Transverse colon (tissue), 4 donors: ENCODE measurements around the gene PPP1R13B. TPM values are rescaled to one million over a fixed set of nuclear protein-coding genes. Genes with fewer than 3 reads are reported as not detected.
"Not testable (repeated sequence)": the region's sequence is repeated elsewhere in the genome, so short reads cannot be mapped to it uniquely, and the experiment has no call there.

Experiments used
- DNase-seq: peaks from one replicate; pipeline ENCODE4 v3.0.0-alpha.2; 2019
- H3K27ac ChIP-seq, 4 donors: fragments of 200-600 bp; sonication (generic); 2 replicates each; pipeline ENCODE4 v1.5.1; 2016 to 2018; ENCODE audit warnings: inconsistent platforms in 4 of 4
- H3K27me3 ChIP-seq: fragments of 200-600 bp; sonication (generic); 2 replicates; pipeline ENCODE4 v1.5.1; 2017; ENCODE audit warnings: inconsistent platforms
- H3K36me3 ChIP-seq, 4 donors: fragments of 200-600 bp; sonication (generic); 2 replicates each; pipeline ENCODE4 v1.5.1; 2017 to 2019; ENCODE audit warnings: inconsistent platforms in 4 of 4
- H3K4me1 ChIP-seq, 4 donors: fragments of 200-600 bp; sonication (generic); 2 replicates each; pipeline ENCODE4 v1.5.1; 2017 to 2020; ENCODE audit warnings: inconsistent platforms in 4 of 4
- H3K4me3 ChIP-seq, 4 donors: fragments of 200-600 bp; sonication (generic); 1 replicate in 1 of 4; 2 replicates in 3 of 4; pipeline versions ENCODE4 v1.5.1 to v1.6.1; 2017 to 2019; ENCODE audit warnings: inconsistent platforms in 4 of 4
- H3K9me3 ChIP-seq, 2 donors: fragments of 200-600 bp; sonication (generic); 2 replicates each; pipeline ENCODE4 v1.5.1; 2017 to 2019; ENCODE audit warnings: inconsistent platforms in 2 of 2
- CTCF ChIP-seq, 5 experiments: fragments of 200-600 bp in 3 of 5; fragments of 450-650 bp in 2 of 5; sonication (generic) in 3 of 5; IDR thresholded peaks; 1 replicate in 2 of 5; 2 replicates in 3 of 5; pipeline ENCODE4 v1.5.1; 2016 to 2017; ENCODE audit warnings: antibody characterized with exemption in 5 of 5, inconsistent platforms in 3 of 5, mild to moderate bottlenecking in 2 of 5, moderate library complexity in 1 of 5
- EP300 ChIP-seq: sonication (generic); formaldehyde crosslinking; IDR thresholded peaks from one replicate; pipeline ENCODE4 v1.6.1; 2017; ENCODE audit warnings: antibody characterized with exemption, low read depth
- POLR2A ChIP-seq: fragments of 450-650 bp; IDR thresholded peaks from one replicate; pipeline ENCODE4 v1.6.1; 2016; ENCODE audit warnings: antibody characterized with exemption, mild to moderate bottlenecking, moderate library complexity
- POLR2AphosphoS5 ChIP-seq, 3 donors: sonication (generic); formaldehyde crosslinking; IDR thresholded peaks; one replicate each; pipeline ENCODE4 v1.6.1; 2016; ENCODE audit warnings: antibody characterized with exemption in 3 of 3
- WGBS, 2 donors: methylation state at CpG; one replicate each; pipeline ENCODE4 v1.1.5; 2018; ENCODE audit warnings: low coverage in 1 of 2; 5-methylcytosine and 5-hydroxymethylcytosine counted together
- in situ Hi-C, 4 donors: fragments of 200-750 bp; cut with MboI; loops; one replicate each; pipeline versions ENCODE4 v1.15.0 to v1.15.1; 2017; ENCODE audit warnings: low sequenced_read_pairs in 3 of 4, low pct_ligation_motif_present in 1 of 4, low pct_unique_long_range_greater_than_20kb in 1 of 4
- intact Hi-C: fragments of 100-400 bp; cut with DNase I; formaldehyde crosslinking; loops from one replicate; pipeline ENCODE4 v1.15.1; 2023; ENCODE audit warnings: low total_unique reads
- total RNA-seq, 4 donors: library from RNA; depleted of rRNA; stranded (reverse); fragments of >200 nt; gene quantifications; one replicate each; pipeline ENCODE4 v1.1.0, GENCODE V29; 2016

PPP1R13B gene
- total RNA-seq, 4 donors from 2014 or later = 31.0 to 109 (median 42.0) TPM

- DNase-seq = peak; percentile 58
- WGBS, 2 donors = 39 to 41% methylated on average over 7 to 38 of the region's 57 CpGs
- Histone ChIP-seq H3K27me3 (no peaks in the 10 kb centered on the region), H3K36me3 (no peaks in the 10 kb centered on the region), H3K4me3 (peak overlapping the region; percentile 56 to 89 (median 81)), H3K4me1 (peaks cover 7 to 21% (median 18%) of the 10 kb centered on the region in 4 donors), H3K9me3 (no peaks in the 10 kb centered on the region), H3K27ac (peak overlapping the region; percentile 81 to 87 (median 84))
- TF ChIP-seq CTCF (IDR thresholded peaks at IDR 0.05) = no peak
- TF ChIP-seq POLR2A = no peak
- TF ChIP-seq EP300 = no peak
- in situ Hi-C loops = no loop called here
- intact Hi-C loops = no loop called here
These were observed 1.1 kb upstream of the PPP1R13B start for GRCh38 chr14:103848175-103849077.

GRCh38 chr14:103846543-103847450 is 578 bp downstream of the PPP1R13B start:
- intact Hi-C loops (no loop called here), in situ Hi-C loops (no loop called here)
- Histone ChIP-seq H3K27me3 (no peaks in the 10 kb centered on the region), H3K27ac (peak overlapping the region; percentile 81 to 87 (median 84)), H3K36me3 (no peaks in the 10 kb centered on the region), H3K4me1 (peaks cover 7 to 21% (median 18%) of the 10 kb centered on the region in 4 donors), H3K4me3 (peak overlapping the region; percentile 58 to 89 (median 81)), H3K9me3 (no peaks in the 10 kb centered on the region)
- peak; percentile 52 for DNase-seq
- 0 to 2% methylated on average over 1 to 22 of the region's 95 CpGs for WGBS, 2 donors
- TF ChIP-seq POLR2A = peak; percentile 15
- no peak for TF ChIP-seq CTCF (IDR thresholded peaks at IDR 0.05)
- no peak for TF ChIP-seq POLR2AphosphoS5 (IDR thresholded peaks at IDR 0.05)
- no peak for TF ChIP-seq EP300

GRCh38 chr14:103846097-103846496 is 1.3 kb downstream of the PPP1R13B start:
- Histone ChIP-seq H3K4me3 (peak overlapping the region in 3 of 4 donors; percentile 78 to 89 (median 84)), H3K9me3 (no peaks in the 10 kb centered on the region), H3K36me3 (no peaks in the 10 kb centered on the region), H3K27me3 (no peaks in the 10 kb centered on the region), H3K4me1 (peaks cover 7 to 21% (median 18%) of the 10 kb centered on the region in 4 donors), H3K27ac (peak overlapping the region in 2 of 4 donors; percentile 81 to 87)
- no peak for DNase-seq
- in situ Hi-C loops = no loop called here
- WGBS, 2 donors = 33 to 43% methylated on average over 8 of the region's 8 CpGs
- intact Hi-C loops = no loop called here
- TF ChIP-seq CTCF (IDR thresholded peaks at IDR 0.05) = no peak
- TF ChIP-seq POLR2A = no peak
- no peak for TF ChIP-seq EP300
- TF ChIP-seq POLR2AphosphoS5 (IDR thresholded peaks at IDR 0.05) = no peak

- in situ Hi-C loops = no loop called here
- TF ChIP-seq POLR2AphosphoS5 (IDR thresholded peaks at IDR 0.05) (no peak), POLR2A (no peak), EP300 (no peak), CTCF (IDR thresholded peaks at IDR 0.05) (no peak)
- 82 to 85% methylated on average over 5 of the region's 5 CpGs for WGBS, 2 donors
- Histone ChIP-seq H3K9me3 (no peaks in the 10 kb centered on the region), H3K4me3 (no peak overlapping the region), H3K4me1 (peaks cover 7 to 21% (median 18%) of the 10 kb centered on the region in 4 donors), H3K27me3 (no peaks in the 10 kb centered on the region), H3K27ac (no peak overlapping the region), H3K36me3 (no peaks in the 10 kb centered on the region)
- no peak for DNase-seq
- intact Hi-C loops = no loop called here
These were observed 2.0 kb downstream of the PPP1R13B start for GRCh38 chr14:103845327-103845726.

- H3K27ac ChIP-seq, H3K27me3 ChIP-seq, in situ Hi-C loops, DNase-seq, H3K36me3 ChIP-seq, H3K9me3 ChIP-seq, H3K4me3 ChIP-seq, H3K4me1 ChIP-seq, intact Hi-C loops: not testable (repeated sequence)
- WGBS, 2 donors = 92 to 94% methylated on average over 4 to 12 of the region's 12 CpGs
These were observed 6.1 kb downstream of the PPP1R13B start for GRCh38 chr14:103841265-103841664.
